GM12891 (cell line): Measurements from ENCODE around the gene LIFR.

ENCODE experiments used
- POLR2A ChIP-seq: IDR thresholded peaks from 2 replicates; pipeline ENCODE4 v1.6.1; 2011; ENCODE audit warnings: low read depth, low read length, control low read depth
- POLR2AphosphoS5 ChIP-seq: IDR thresholded peaks from 2 replicates; pipeline ENCODE4 v1.6.1; 2011; ENCODE audit warnings: low read depth, low read length, control low read depth
- TAF1 ChIP-seq: IDR thresholded peaks from 2 replicates; pipeline ENCODE4 v1.6.1; 2011; ENCODE audit warnings: low read depth, low read length, control low read depth

DNA sequence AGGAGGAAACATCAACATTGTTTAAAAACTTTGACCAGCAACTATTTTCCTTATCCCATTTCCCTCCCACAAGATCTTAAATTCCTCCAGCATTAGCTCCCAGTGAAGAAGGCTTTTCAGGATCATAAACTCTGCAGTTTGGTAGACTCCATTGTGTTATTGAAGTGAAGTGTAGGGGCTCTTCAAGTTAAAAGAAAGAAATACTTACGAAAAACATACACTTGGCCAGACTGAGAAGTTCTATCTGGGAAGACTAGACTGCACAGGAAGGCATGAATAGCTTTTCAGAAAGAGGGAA is 22.3 kb downstream of the LIFR start:
- TF ChIP-seq POLR2AphosphoS5 (no peak), TAF1 (no peak), POLR2A (no peak)
